HL-60 (cell line): ENCODE data around the gene MARCHF7.

Experiments
- DNase-seq, 2 experiments: peaks; one replicate each; pipeline ENCODE4 v3.0.0-alpha.2; 2010 to 2020; ENCODE audit warnings: low read depth in 1 of 2, low spot score in 1 of 2
- H3K27ac ChIP-seq: fragments of 250-450 bp; sonication (Bioruptor Pico); replicated peaks from 2 replicates; pipeline ENCODE4 v1.5.1; 2020; ENCODE audit warnings: mild to moderate bottlenecking, moderate library complexity
- H3K27me3 ChIP-seq: fragments of 250-450 bp; sonication (Bioruptor Pico); 2 replicates; pipeline ENCODE4 v1.5.1; 2021; ENCODE audit warnings: mild to moderate bottlenecking, moderate library complexity; ENCODE audit not compliant: insufficient read depth, poor library complexity, severe bottlenecking
- H3K4me3 ChIP-seq: replicated peaks from 2 replicates; pipeline ENCODE4 v1.5.1; 2011; ENCODE audit warnings: mild to moderate bottlenecking, control low read depth, low read length; ENCODE audit not compliant: insufficient read depth
- CTCF ChIP-seq: IDR thresholded peaks from one replicate; pipeline ENCODE4 v1.5.1; 2011; ENCODE audit warnings: low read length, control low read depth, inconsistent platforms; ENCODE audit not compliant: insufficient read depth
- GABPA ChIP-seq: IDR thresholded peaks from 2 replicates; pipeline ENCODE4 v1.6.1; 2012; ENCODE audit warnings: low read depth
- POLR2AphosphoS5 ChIP-seq: IDR thresholded peaks from 2 replicates; pipeline ENCODE4 v1.6.1; 2012; ENCODE audit warnings: low read depth
- REST ChIP-seq: IDR thresholded peaks from 2 replicates; pipeline ENCODE4 v1.6.1; 2012; ENCODE audit warnings: low read depth; ENCODE audit not compliant: insufficient replicate concordance
- SPI1 ChIP-seq: IDR thresholded peaks from 2 replicates; pipeline ENCODE4 v1.6.1; 2012; ENCODE audit warnings: low read depth, mild to moderate bottlenecking, borderline replicate concordance

The MARCHF7 gene

GRCh38 chr2:159680692-159681091, 31.6 kb upstream of the MARCHF7 start:
- TF ChIP-seq CTCF (no peak), GABPA (no peak), REST (no peak), POLR2AphosphoS5 (no peak), SPI1 (no peak)
- Histone ChIP-seq H3K27me3 (no peaks in the 10 kb centered on the region), H3K27ac (no peak overlapping the region), H3K4me3 (no peak overlapping the region)
- no peak for DNase-seq

GRCh38 chr2:159683817-159684216, 28.5 kb upstream of the MARCHF7 start:
- H3K4me3 ChIP-seq: no peak overlapping the region
- no peak for TF ChIP-seq SPI1
- H3K27ac ChIP-seq: no peak overlapping the region
- no peak for DNase-seq
- no peaks in the 10 kb centered on the region for H3K27me3 ChIP-seq

GRCh38 chr2:159684796-159685195, 27.5 kb upstream of the MARCHF7 start:
- Histone ChIP-seq H3K27ac (no peak overlapping the region), H3K4me3 (no peak overlapping the region), H3K27me3 (no peaks in the 10 kb centered on the region)
- DNase-seq: no peak
- TF ChIP-seq GABPA (no peak), POLR2AphosphoS5 (no peak), CTCF (no peak), REST (no peak), SPI1 (no peak)

GRCh38 chr2:159694500-159695040, 17.7 kb upstream of the MARCHF7 start:
- TF ChIP-seq GABPA (no peak), POLR2AphosphoS5 (no peak), REST (no peak), SPI1 (no peak), CTCF (no peak)
- Histone ChIP-seq H3K4me3 (no peak overlapping the region), H3K27ac (no peak overlapping the region), H3K27me3 (no peaks in the 10 kb centered on the region)
- DNase-seq: no peak
